Liver (tissue), 9 donors: ENCODE data around the gene ZSWIM4. TPM values are rescaled to one million over a fixed set of nuclear protein-coding genes. Genes with fewer than 3 reads are reported as not detected.

ENCODE experiments used
- DNase-seq: peaks from one replicate; pipeline ENCODE4 v3.0.0-alpha.2; 2017; ENCODE audit warnings: low spot score
- H3K27ac ChIP-seq, 2 donors: one replicate each; pipeline ENCODE4 v1.7.0; 2013; ENCODE audit warnings: inconsistent platforms in 2 of 2, low read length in 2 of 2, control low read depth in 1 of 2, low read depth in 1 of 2, mild to moderate bottlenecking in 1 of 2
- H3K27me3 ChIP-seq, 4 donors: one replicate each; pipeline versions ENCODE4 v1.6.1 to v1.7.0; 2013; ENCODE audit warnings: low read length in 3 of 4, inconsistent platforms in 1 of 4, mild to moderate bottlenecking in 1 of 4, moderate library complexity in 1 of 4; ENCODE audit not compliant: control insufficient read depth in 4 of 4, insufficient read depth in 4 of 4
- H3K36me3 ChIP-seq, 4 donors: one replicate each; pipeline versions ENCODE4 v1.6.1 to v1.7.0; 2013; ENCODE audit warnings: low read length in 3 of 4, mild to moderate bottlenecking in 3 of 4, low read depth in 1 of 4, moderate library complexity in 1 of 4; ENCODE audit not compliant: control insufficient read depth in 4 of 4, insufficient read depth in 3 of 4
- H3K4me1 ChIP-seq, 4 donors: one replicate each; pipeline versions ENCODE4 v1.6.1 to v1.7.0; 2013; ENCODE audit warnings: low read length in 3 of 4, mild to moderate bottlenecking in 3 of 4, moderate library complexity in 1 of 4; ENCODE audit not compliant: control insufficient read depth in 4 of 4, insufficient read depth in 4 of 4
- H3K4me3 ChIP-seq, 3 donors: one replicate each; pipeline versions ENCODE4 v1.6.1 to v1.7.0; 2013; ENCODE audit warnings: low read length in 3 of 3, control low read depth in 1 of 3, low read depth in 1 of 3, mild to moderate bottlenecking in 1 of 3
- H3K9ac ChIP-seq, 2 donors: one replicate each; pipeline ENCODE4 v1.7.0; 2013; ENCODE audit warnings: low read length in 2 of 2, mild to moderate bottlenecking in 2 of 2, moderate library complexity in 2 of 2, control low read depth in 1 of 2, low read depth in 1 of 2
- H3K9me3 ChIP-seq, 4 donors: one replicate each; pipeline versions ENCODE4 v1.6.1 to v1.7.0; 2013; ENCODE audit warnings: low read length in 3 of 4; ENCODE audit not compliant: control insufficient read depth in 4 of 4
- ATF3 ChIP-seq: IDR thresholded peaks from 2 replicates; pipeline ENCODE4 v1.6.1; 2016; ENCODE audit warnings: antibody characterized with exemption
- EGR1 ChIP-seq, 2 donors: IDR thresholded peaks; 2 replicates each; pipeline ENCODE4 v1.6.1; 2016 to 2018; ENCODE audit warnings: antibody characterized with exemption in 2 of 2, low read depth in 2 of 2
- FOXA1 ChIP-seq: IDR thresholded peaks from 2 replicates; pipeline ENCODE4 v1.6.1; 2016; ENCODE audit warnings: antibody characterized with exemption
- FOXA2 ChIP-seq: IDR thresholded peaks from 2 replicates; pipeline ENCODE4 v1.6.1; 2016; ENCODE audit warnings: antibody characterized with exemption
- GABPA ChIP-seq, 2 donors: IDR thresholded peaks in 1 of 2; conservative IDR thresholded peaks in 1 of 2; 2 replicates each; pipeline ENCODE4 v1.6.1; 2016; ENCODE audit warnings: antibody characterized with exemption in 2 of 2, mild to moderate bottlenecking in 1 of 2, moderate library complexity in 1 of 2
- HNF4A ChIP-seq, 2 donors: conservative IDR thresholded peaks; 2 replicates each; pipeline ENCODE4 v1.6.1; 2016; ENCODE audit warnings: antibody characterized with exemption in 2 of 2, mild to moderate bottlenecking in 2 of 2
- HNF4G ChIP-seq: IDR thresholded peaks from 2 replicates; pipeline ENCODE4 v1.6.1; 2016; ENCODE audit warnings: antibody characterized with exemption
- JUND ChIP-seq, 2 donors: IDR thresholded peaks; 2 replicates each; pipeline ENCODE4 v1.6.1; 2016; ENCODE audit warnings: antibody characterized with exemption in 2 of 2
- MAX ChIP-seq: IDR thresholded peaks from 2 replicates; pipeline ENCODE4 v1.6.1; 2016; ENCODE audit warnings: antibody characterized with exemption
- RXRA ChIP-seq, 2 donors: IDR thresholded peaks; 2 replicates each; pipeline ENCODE4 v1.6.1; 2017 to 2018; ENCODE audit warnings: antibody characterized with exemption in 2 of 2, mild to moderate bottlenecking in 1 of 2
- SP1 ChIP-seq: IDR thresholded peaks from 2 replicates; pipeline ENCODE4 v1.6.1; 2018; ENCODE audit warnings: antibody characterized with exemption, mild to moderate bottlenecking
- TAF1 ChIP-seq: conservative IDR thresholded peaks from 2 replicates; pipeline ENCODE4 v1.6.1; 2016; ENCODE audit warnings: antibody characterized with exemption, mild to moderate bottlenecking
- YY1 ChIP-seq: IDR thresholded peaks from 2 replicates; pipeline ENCODE4 v1.6.1; 2016; ENCODE audit warnings: antibody characterized with exemption, mild to moderate bottlenecking
- ZBTB33 ChIP-seq: IDR thresholded peaks from 2 replicates; pipeline ENCODE4 v1.6.1; 2016; ENCODE audit warnings: antibody characterized with exemption
- WGBS: extraction: QIAGEN DNeasy Blood & Tissue Kit; methylation state at CpG from one replicate; pipeline ENCODE4 v1.1.7; 2013; 5-methylcytosine and 5-hydroxymethylcytosine counted together
- polyA plus RNA-seq, 2 donors: library from polyadenylated mRNA; stranded (reverse) in 1 of 2; unstranded in 1 of 2; fragments of 200-250 nt in 1 of 2; fragments of >200 nt in 1 of 2; fragmentation: Nextera tagmentation in 1 of 2; extraction: Ambion mirVana in 1 of 2; gene quantifications; one replicate each; pipeline versions ENCODE4 v1.2.1 to v1.2.3, GENCODE V29; 2013 to 2015
- total RNA-seq, 2 donors: library from RNA; depleted of rRNA; stranded (reverse); fragments of >200 nt; gene quantifications; one replicate each; pipeline ENCODE4 v1.2.3, GENCODE V29; 2014
- TF ChIP-seq, protein P1 (sequence below): IDR thresholded peaks from 2 replicates; pipeline ENCODE4 v1.6.1; 2016; ENCODE audit warnings: antibody characterized with exemption, mild to moderate bottlenecking
- TF ChIP-seq, protein P2 (sequence below): fragments of 150-350 bp; IDR thresholded peaks from 2 replicates; pipeline ENCODE4 v1.5.1; 2017; ENCODE audit warnings: improper control_type of control experiment, low read depth, low read length; ENCODE audit not compliant: missing input control
- donor health status: healthy.
- donor health status: healthy.
- donor health status: healthy.
- donor health status: healthy.
- donor health status: healthy.

ZSWIM4 gene
- total and polyA plus RNA-seq, 4 donors: 0.14 to 2.2 (median 1.2) TPM

- no peak for TF ChIP-seq SP1
- no peak for TF ChIP-seq RXRA (IDR thresholded peaks at IDR 0.05)
- no peak for TF ChIP-seq YY1
- no peak for TF ChIP-seq FOXA1
- no peak for TF ChIP-seq JUND (IDR thresholded peaks at IDR 0.05)
- H3K9ac ChIP-seq: no peak overlapping the region
- no peaks in the 10 kb centered on the region for H3K36me3 ChIP-seq
- no peak for DNase-seq
- peaks cover 0 to 10% (median 2%) of the 10 kb centered on the region in 4 donors for H3K4me1 ChIP-seq
- no peak overlapping the region for H3K27ac ChIP-seq
- no peaks in the 10 kb centered on the region for H3K27me3 ChIP-seq
- 97% methylated on average over 5 of the region's 5 CpGs for WGBS
- no peak overlapping the region for H3K4me3 ChIP-seq
- H3K9me3 ChIP-seq: no peaks in the 10 kb centered on the region
Measured at GRCh38 chr19:13875824-13876223, 80.6 kb downstream of the ZSWIM4 start.

- Histone ChIP-seq H3K27me3 (no peaks in the 10 kb centered on the region), H3K4me3 (no peak within 1 kb of the TSS), H3K4me1 (peaks cover 0 to 10% (median 2%) of the 10 kb centered on the region in 4 donors), H3K9me3 (no peaks in the 10 kb centered on the region), H3K36me3 (no peaks in the 10 kb centered on the region), H3K27ac (no peak within 1 kb of the TSS), H3K9ac (no peak within 1 kb of the TSS)
- 49% methylated on average over 5 of the region's 5 CpGs for WGBS
- no peak for DNase-seq
- no peak for TF ChIP-seq YY1
- TF ChIP-seq ZBTB33: no peak
- no peak for TF ChIP-seq TAF1
- no peak for TF ChIP-seq MAX
- no peak for TF ChIP-seq RXRA (IDR thresholded peaks at IDR 0.05)
- TF ChIP-seq HNF4A (conservative IDR thresholded peaks at IDR 0.05): no peak
- TF ChIP-seq, protein P1, sequence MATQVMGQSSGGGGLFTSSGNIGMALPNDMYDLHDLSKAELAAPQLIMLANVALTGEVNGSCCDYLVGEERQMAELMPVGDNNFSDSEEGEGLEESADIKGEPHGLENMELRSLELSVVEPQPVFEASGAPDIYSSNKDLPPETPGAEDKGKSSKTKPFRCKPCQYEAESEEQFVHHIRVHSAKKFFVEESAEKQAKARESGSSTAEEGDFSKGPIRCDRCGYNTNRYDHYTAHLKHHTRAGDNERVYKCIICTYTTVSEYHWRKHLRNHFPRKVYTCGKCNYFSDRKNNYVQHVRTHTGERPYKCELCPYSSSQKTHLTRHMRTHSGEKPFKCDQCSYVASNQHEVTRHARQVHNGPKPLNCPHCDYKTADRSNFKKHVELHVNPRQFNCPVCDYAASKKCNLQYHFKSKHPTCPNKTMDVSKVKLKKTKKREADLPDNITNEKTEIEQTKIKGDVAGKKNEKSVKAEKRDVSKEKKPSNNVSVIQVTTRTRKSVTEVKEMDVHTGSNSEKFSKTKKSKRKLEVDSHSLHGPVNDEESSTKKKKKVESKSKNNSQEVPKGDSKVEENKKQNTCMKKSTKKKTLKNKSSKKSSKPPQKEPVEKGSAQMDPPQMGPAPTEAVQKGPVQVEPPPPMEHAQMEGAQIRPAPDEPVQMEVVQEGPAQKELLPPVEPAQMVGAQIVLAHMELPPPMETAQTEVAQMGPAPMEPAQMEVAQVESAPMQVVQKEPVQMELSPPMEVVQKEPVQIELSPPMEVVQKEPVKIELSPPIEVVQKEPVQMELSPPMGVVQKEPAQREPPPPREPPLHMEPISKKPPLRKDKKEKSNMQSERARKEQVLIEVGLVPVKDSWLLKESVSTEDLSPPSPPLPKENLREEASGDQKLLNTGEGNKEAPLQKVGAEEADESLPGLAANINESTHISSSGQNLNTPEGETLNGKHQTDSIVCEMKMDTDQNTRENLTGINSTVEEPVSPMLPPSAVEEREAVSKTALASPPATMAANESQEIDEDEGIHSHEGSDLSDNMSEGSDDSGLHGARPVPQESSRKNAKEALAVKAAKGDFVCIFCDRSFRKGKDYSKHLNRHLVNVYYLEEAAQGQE: no peak
- TF ChIP-seq HNF4G: no peak
- TF ChIP-seq SP1: no peak
- no peak for TF ChIP-seq FOXA2
- TF ChIP-seq ATF3: no peak
- TF ChIP-seq, protein P2, sequence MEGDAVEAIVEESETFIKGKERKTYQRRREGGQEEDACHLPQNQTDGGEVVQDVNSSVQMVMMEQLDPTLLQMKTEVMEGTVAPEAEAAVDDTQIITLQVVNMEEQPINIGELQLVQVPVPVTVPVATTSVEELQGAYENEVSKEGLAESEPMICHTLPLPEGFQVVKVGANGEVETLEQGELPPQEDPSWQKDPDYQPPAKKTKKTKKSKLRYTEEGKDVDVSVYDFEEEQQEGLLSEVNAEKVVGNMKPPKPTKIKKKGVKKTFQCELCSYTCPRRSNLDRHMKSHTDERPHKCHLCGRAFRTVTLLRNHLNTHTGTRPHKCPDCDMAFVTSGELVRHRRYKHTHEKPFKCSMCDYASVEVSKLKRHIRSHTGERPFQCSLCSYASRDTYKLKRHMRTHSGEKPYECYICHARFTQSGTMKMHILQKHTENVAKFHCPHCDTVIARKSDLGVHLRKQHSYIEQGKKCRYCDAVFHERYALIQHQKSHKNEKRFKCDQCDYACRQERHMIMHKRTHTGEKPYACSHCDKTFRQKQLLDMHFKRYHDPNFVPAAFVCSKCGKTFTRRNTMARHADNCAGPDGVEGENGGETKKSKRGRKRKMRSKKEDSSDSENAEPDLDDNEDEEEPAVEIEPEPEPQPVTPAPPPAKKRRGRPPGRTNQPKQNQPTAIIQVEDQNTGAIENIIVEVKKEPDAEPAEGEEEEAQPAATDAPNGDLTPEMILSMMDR: no peak
- TF ChIP-seq JUND (IDR thresholded peaks at IDR 0.05): no peak
- no peak for TF ChIP-seq EGR1 (IDR thresholded peaks at IDR 0.05; ENCODE audit: low read depth in 2 of 2)
- TF ChIP-seq GABPA (IDR thresholded peaks at IDR 0.05 in 1 of 2, conservative IDR thresholded peaks at IDR 0.05 in 1 of 2): no peak
Measured at GRCh38 chr19:13876834-13877233, 81.6 kb downstream of the ZSWIM4 start, which contains the start of gene NANOS3. TSS of gene NANOS3 (plus strand) at chr19:13877134. CDS start at chr19:13877249, 115 bp downstream.
